B cell (primary cell): ENCODE measurements around the gene DTD1. TPM values are rescaled to one million over a fixed set of nuclear protein-coding genes. Genes with fewer than 3 reads are reported as not detected.

Source experiments
- ATAC-seq: fragments of 200-7000 bp; cut with Tn5 transposase; one replicate; pipeline ENCODE4 v1.10.0; 2021; ENCODE audit warnings: low read depth, mild to moderate bottlenecking, moderate number of reproducible peaks, moderate library complexity
- CTCF ChIA-PET: fragments of 350-600 bp; sonication (Branson Sonifier 250); formaldehyde crosslinking; loops from one replicate; lab custom pipeline; 2021; ENCODE audit warnings: antibody characterized with exemption, inconsistent platforms; lab: Charles Lee
- POLR2A ChIA-PET: fragments of 350-600 bp; sonication (Branson Sonifier 250); formaldehyde crosslinking; loops from one replicate; lab custom pipeline; 2021; ENCODE audit warnings: antibody characterized with exemption; lab: Charles Lee
- DNase-seq: peaks from one replicate; pipeline ENCODE4 v3.0.0; 2013
- H2AFZ ChIP-seq: 2 replicates; pipeline ENCODE4 v1.6.1; 2012; ENCODE audit warnings: mild to moderate bottlenecking, low read depth, low read length; ENCODE audit not compliant: insufficient read depth, poor library complexity, severe bottlenecking
- H3K27ac ChIP-seq, 2 donors: 1 replicate in 1 of 2; 2 replicates in 1 of 2; pipeline ENCODE4 v1.5.1; 2012 to 2013; ENCODE audit warnings: low read length in 2 of 2, mild to moderate bottlenecking in 2 of 2, moderate library complexity in 1 of 2
- H3K27me3 ChIP-seq, 4 experiments: fragments of 200-600 bp in 1 of 4; sonication (generic) in 1 of 4; replicated peaks in 1 of 4; 1 replicate in 2 of 4; 2 replicates in 2 of 4; pipeline versions ENCODE4 v1.6.1 to v1.7.0; 2013 to 2016; ENCODE audit warnings: low read length in 3 of 4, mild to moderate bottlenecking in 2 of 4, mixed read lengths in 1 of 4, moderate library complexity in 1 of 4; ENCODE audit not compliant: insufficient read depth in 4 of 4, control insufficient read depth in 3 of 4; ENCODE audit errors: control extremely low read depth in 1 of 4
- H3K36me3 ChIP-seq, 2 experiments: replicated peaks in 1 of 2; 1 replicate in 1 of 2; 2 replicates in 1 of 2; pipeline versions ENCODE4 v1.6.1 to v1.7.1; 2013; ENCODE audit warnings: low read length in 1 of 2; ENCODE audit not compliant: insufficient read depth in 2 of 2, control insufficient read depth in 1 of 2; ENCODE audit errors: control extremely low read depth in 1 of 2, extremely low read depth in 1 of 2
- H3K4me1 ChIP-seq, 2 donors: fragments of 200-600 bp in 1 of 2; sonication (generic) in 1 of 2; 1 replicate in 1 of 2; 2 replicates in 1 of 2; pipeline versions ENCODE4 v1.5.1 to v1.6.1; 2013 to 2017; ENCODE audit warnings: low read length in 2 of 2; ENCODE audit not compliant: control insufficient read depth in 2 of 2, insufficient read depth in 2 of 2
- H3K4me2 ChIP-seq: replicated peaks from 2 replicates; pipeline ENCODE3; 2012; ENCODE audit warnings: mild to moderate bottlenecking, low read depth, low read length; ENCODE audit not compliant: poor library complexity, severe bottlenecking
- H3K4me3 ChIP-seq, 5 experiments: fragments of 200-600 bp in 1 of 5; sonication (generic) in 1 of 5; 1 replicate in 3 of 5; 2 replicates in 2 of 5; pipeline versions ENCODE4 v1.5.1 to v1.7.0; 2011 to 2016; ENCODE audit warnings: low read length in 4 of 5, mild to moderate bottlenecking in 4 of 5, low read depth in 2 of 5, control low read depth in 1 of 5, moderate library complexity in 1 of 5; ENCODE audit not compliant: insufficient read depth in 1 of 5; ENCODE audit errors: control extremely low read depth in 1 of 5, extremely low read depth in 1 of 5
- H3K79me2 ChIP-seq: fragments of 200-600 bp; sonication (generic); one replicate; pipeline ENCODE4 v1.6.0; 2016; ENCODE audit warnings: low read length; ENCODE audit not compliant: control insufficient read depth, insufficient read depth
- H3K9ac ChIP-seq: fragments of 200-600 bp; sonication (generic); 2 replicates; pipeline ENCODE4 v1.6.1; 2017; ENCODE audit warnings: mild to moderate bottlenecking, low read length, moderate library complexity
- H3K9me3 ChIP-seq, 3 donors: one replicate each; pipeline versions ENCODE4 v1.6.1 to v1.7.1; 2013; ENCODE audit warnings: low read length in 2 of 3; ENCODE audit not compliant: control insufficient read depth in 2 of 3, insufficient read depth in 1 of 3; ENCODE audit errors: control extremely low read depth in 1 of 3
- H4K20me1 ChIP-seq: 2 replicates; pipeline ENCODE4 v1.6.0; 2012; ENCODE audit warnings: mild to moderate bottlenecking, low read length; ENCODE audit not compliant: insufficient read depth, control insufficient read depth, poor library complexity, severe bottlenecking
- H3K27ac Mint-ChIP-seq: one replicate; pipeline ENCODE4 v1.8.0; 2021; ENCODE audit warnings: mixed read lengths
- H3K27me3 Mint-ChIP-seq: one replicate; pipeline ENCODE4 v1.8.0; 2021; ENCODE audit warnings: mixed read lengths
- H3K4me1 Mint-ChIP-seq: one replicate; pipeline ENCODE4 v1.8.0; 2021; ENCODE audit warnings: mixed read lengths
- H3K4me3 Mint-ChIP-seq: one replicate; pipeline ENCODE4 v1.8.0; 2021; ENCODE audit warnings: mixed read lengths
- H3K9me3 Mint-ChIP-seq: one replicate; pipeline ENCODE4 v1.8.0; 2022; ENCODE audit warnings: mixed read lengths; ENCODE audit not compliant: insufficient read depth
- EZH2 ChIP-seq: IDR thresholded peaks from 2 replicates; pipeline ENCODE4 v1.6.1; 2012; ENCODE audit warnings: borderline replicate concordance, low read depth, mild to moderate bottlenecking, moderate library complexity, low read length; ENCODE audit not compliant: insufficient read depth, poor library complexity, severe bottlenecking
- WGBS: methylation state at CpG from one replicate; pipeline ENCODE4 v1.1.5; 2013; ENCODE audit warnings: missing lambda C conversion rate; ENCODE audit not compliant: insufficient coverage; 5-methylcytosine and 5-hydroxymethylcytosine counted together
- intact Hi-C: fragments of 100-400 bp; cut with micrococcal nuclease; formaldehyde crosslinking; loops from one replicate; pipeline ENCODE4 v1.10.0; 2022
- polyA plus RNA-seq: library from polyadenylated mRNA; depleted of rRNA; stranded (reverse); fragments of >200 nt; gene quantifications from 2 replicates; pipeline ENCODE4 v1.2.3, GENCODE V29; 2012
- total RNA-seq, 2 donors: library from RNA; stranded (reverse); fragments of 120-200 nt in 1 of 2; gene quantifications; 1 replicate in 1 of 2; 2 replicates in 1 of 2; pipeline versions ENCODE4 v1.2.3 to v1.2.4, GENCODE V29; 2013 to 2022
- TF ChIP-seq, protein P1 (sequence below): fragments of 200-600 bp; IDR thresholded peaks from one replicate; pipeline ENCODE4 v1.8.0; 2022; ENCODE audit warnings: antibody characterized with exemption, mild to moderate bottlenecking

Gene DTD1
- total and polyA plus RNA-seq, 2 donors (not counting 1 experiment from before 2014, with no cell fraction given), result 18.7 to 20.4 TPM

DNA sequence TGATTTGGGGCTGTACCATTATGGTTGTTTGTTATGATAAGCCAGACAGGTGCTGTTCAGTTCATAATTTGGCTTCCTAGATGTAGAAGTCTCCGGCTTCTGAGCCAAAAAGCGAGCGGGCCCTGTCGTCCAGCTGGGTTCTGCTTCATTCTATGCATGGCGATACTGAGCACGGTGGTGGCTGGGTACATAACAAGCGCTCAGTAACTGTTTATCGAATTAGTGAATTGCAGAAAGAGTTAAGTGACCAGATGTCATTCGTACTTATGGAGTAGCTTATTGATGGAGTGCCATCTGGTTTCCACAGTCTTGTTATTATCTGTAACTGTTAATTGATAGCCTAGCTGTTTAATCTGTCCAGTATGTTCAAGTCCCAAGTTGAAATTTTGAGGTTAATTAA, 85.0 kb downstream of the DTD1 start:
- CTCF ChIA-PET, result interaction anchor here (1.3 kb wide), 1 partner anchor 26 kb away, joined by 3 read pairs; no protein-coding TSS in a partner anchor
- Histone ChIP-seq H3K4me2 (no peak overlapping the region), H3K79me2 (no peaks in the 10 kb centered on the region), H3K9ac (no peak overlapping the region), H3K4me3 (no peak overlapping the region), H3K4me1 (peaks cover 2 to 3% of the 10 kb centered on the region in 2 donors), H3K27ac (no peak overlapping the region), H3K9me3 (no peaks in the 10 kb centered on the region), H2AFZ (no peak overlapping the region), H3K36me3 (no peaks in the 10 kb centered on the region), H3K27me3 (no peaks in the 10 kb centered on the region), H4K20me1 (no peaks in the 10 kb centered on the region)
- POLR2A ChIA-PET, result no interaction called here
- WGBS, result 98% methylated on average over 9 of the region's 9 CpGs
- TF ChIP-seq, protein P1, sequence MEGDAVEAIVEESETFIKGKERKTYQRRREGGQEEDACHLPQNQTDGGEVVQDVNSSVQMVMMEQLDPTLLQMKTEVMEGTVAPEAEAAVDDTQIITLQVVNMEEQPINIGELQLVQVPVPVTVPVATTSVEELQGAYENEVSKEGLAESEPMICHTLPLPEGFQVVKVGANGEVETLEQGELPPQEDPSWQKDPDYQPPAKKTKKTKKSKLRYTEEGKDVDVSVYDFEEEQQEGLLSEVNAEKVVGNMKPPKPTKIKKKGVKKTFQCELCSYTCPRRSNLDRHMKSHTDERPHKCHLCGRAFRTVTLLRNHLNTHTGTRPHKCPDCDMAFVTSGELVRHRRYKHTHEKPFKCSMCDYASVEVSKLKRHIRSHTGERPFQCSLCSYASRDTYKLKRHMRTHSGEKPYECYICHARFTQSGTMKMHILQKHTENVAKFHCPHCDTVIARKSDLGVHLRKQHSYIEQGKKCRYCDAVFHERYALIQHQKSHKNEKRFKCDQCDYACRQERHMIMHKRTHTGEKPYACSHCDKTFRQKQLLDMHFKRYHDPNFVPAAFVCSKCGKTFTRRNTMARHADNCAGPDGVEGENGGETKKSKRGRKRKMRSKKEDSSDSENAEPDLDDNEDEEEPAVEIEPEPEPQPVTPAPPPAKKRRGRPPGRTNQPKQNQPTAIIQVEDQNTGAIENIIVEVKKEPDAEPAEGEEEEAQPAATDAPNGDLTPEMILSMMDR, result no peak
- TF ChIP-seq EZH2, result no peak
- Mint-ChIP-seq H3K27me3 (no peaks in the 10 kb centered on the region), H3K4me1 (peaks cover 8% of the 10 kb centered on the region), H3K27ac (no peak overlapping the region), H3K9me3 (no peaks in the 10 kb centered on the region), H3K4me3 (no peak overlapping the region)
- intact Hi-C loops, result no loop called here
- DNase-seq (no peak), ATAC-seq (no peak)

DNA sequence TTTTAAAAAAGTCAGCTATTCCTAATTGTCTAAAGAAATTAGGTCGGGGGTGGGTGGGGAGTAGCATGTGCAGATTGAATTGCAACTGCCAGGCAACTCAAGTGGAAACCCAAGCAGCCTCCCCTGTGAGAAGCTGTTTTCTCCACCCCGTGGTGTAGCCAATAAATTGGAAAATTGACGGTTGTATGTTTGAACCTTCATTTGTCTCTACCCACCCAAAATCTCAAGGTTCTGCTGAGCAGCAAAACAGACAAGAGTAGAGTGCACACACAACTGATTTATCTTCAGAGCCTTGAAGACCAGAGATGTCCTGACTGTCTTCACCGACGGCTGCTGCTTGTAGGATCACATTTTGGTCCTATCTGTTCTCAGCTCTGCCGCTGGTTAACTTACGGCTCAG, 88.5 kb downstream of the DTD1 start:
- Histone ChIP-seq H3K4me1 (peaks cover 22 to 23% of the 10 kb centered on the region in 2 donors), H3K9ac (no peak overlapping the region), H3K36me3 (no peaks in the 10 kb centered on the region), H3K79me2 (no peaks in the 10 kb centered on the region), H3K4me2 (no peak overlapping the region), H3K9me3 (no peaks in the 10 kb centered on the region), H3K27ac (no peak overlapping the region), H4K20me1 (no peaks in the 10 kb centered on the region), H3K27me3 (no peaks in the 10 kb centered on the region), H3K4me3 (no peak overlapping the region), H2AFZ (no peak overlapping the region)
- Mint-ChIP-seq H3K9me3 (no peaks in the 10 kb centered on the region), H3K27me3 (no peaks in the 10 kb centered on the region), H3K4me1 (peaks cover 29% of the 10 kb centered on the region), H3K27ac (no peak overlapping the region), H3K4me3 (no peak overlapping the region)
- ATAC-seq (no peak), DNase-seq (no peak)
- TF ChIP-seq EZH2, result no peak
- 94% methylated on average over 7 of the region's 7 CpGs for WGBS
- ChIA-PET CTCF (interaction anchor here (0.6 kb wide), 1 partner anchor 131 kb away, joined by 4 read pairs; no protein-coding TSS in a partner anchor), POLR2A (no interaction called here)
- intact Hi-C loops, result no loop called here
